ENCODE data around the gene FBRS. TPM values are rescaled to one million over a fixed set of nuclear protein-coding genes. Genes with fewer than 3 reads are reported as not detected.
A peak's percentile ranks its signal among the peaks of the same experiment; 100 is the strongest.

FBRS gene
- total RNA-seq, 2 experiments from 2014 or later: 102 to 142 TPM

DNA sequence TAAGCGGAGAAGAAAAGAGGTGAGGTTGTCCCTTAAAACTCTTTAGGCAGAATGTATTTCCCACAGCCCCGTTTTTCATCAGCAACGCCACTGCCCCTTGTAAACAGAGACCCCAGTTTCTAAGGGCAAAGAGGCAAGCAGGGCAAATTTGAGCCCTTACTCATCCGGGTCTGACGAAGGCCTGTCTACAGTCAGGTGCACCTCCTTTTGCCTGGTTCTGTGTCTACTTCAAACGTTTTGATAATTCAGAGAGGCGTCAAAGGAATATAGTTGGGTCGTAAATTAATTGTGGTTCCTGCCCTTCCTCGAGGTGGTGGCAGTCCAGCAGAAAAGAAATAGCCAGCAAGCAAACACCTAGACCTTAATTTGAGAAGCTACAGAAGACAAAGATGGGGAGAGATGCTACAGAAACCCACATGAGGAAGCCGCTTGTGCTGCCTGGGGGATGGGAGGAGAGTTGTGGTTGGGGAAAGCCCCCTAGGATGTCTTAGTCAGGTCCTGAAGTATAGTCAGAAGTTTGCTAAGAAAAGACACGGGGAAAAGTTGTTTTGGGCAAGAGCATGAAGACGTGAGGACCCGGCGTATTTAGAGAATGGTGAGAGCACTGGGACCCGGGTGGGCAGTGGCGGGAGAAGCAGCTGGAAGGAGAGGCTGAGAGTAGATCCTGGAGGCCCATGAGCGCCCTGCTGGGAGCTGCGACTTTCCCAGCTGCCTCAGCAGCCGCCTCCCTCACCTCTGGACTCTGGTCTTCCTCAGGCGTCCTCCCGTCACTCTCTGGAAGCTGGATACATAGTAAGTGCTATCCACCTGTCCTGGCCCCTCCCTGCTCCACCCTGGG is 2.4 kb downstream of the FBRS start:
- CTCF ChIA-PET: interaction anchor here (0.8 to 4.8 kb wide), 14 partner anchors 11 to 290 kb away, joined by 3 to 69 read pairs (median 4); partner anchors contain the start of genes PHKG2, PRR14 and ZNF771
- no peaks in the 10 kb centered on the region for H3K27me3 Mint-ChIP-seq
- peaks cover 48% of the 10 kb centered on the region for H3K36me3 Mint-ChIP-seq
- peaks cover 53% of the 10 kb centered on the region for H3K4me1 Mint-ChIP-seq
- DNase-seq: peak; percentile 91
- peak overlapping the region; percentile 85 for H3K27ac Mint-ChIP-seq
- no peaks in the 10 kb centered on the region for H3K9me3 Mint-ChIP-seq (ENCODE audit: low read depth)
- ATAC-seq: no peak
- H3K4me3 Mint-ChIP-seq: peak overlapping the region; percentile 83

DNA sequence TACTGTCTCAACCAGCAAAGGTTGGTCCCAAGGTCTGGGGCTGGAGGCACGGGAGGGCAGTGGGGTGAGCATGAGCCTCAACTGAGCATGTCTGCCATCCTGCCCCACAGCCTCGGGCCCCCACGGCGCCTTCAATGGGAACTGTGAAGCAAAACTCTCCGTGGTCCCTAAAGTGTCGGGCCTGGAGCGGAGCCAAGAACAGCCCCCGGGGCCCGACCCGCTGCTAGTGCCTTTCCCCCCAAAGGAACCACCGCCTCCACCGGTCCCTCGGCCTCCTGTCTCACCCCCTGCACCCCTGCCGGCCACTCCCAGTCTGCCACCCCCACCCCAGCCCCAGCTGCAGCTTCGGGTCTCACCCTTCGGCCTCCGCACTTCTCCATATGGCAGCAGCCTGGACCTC is 4.2 kb downstream of the FBRS start:
- ATAC-seq (no peak), DNase-seq (no peak)
- Mint-ChIP-seq H3K36me3 (peaks cover 45% of the 10 kb centered on the region), H3K4me3 (peak overlapping the region; percentile 83), H3K4me1 (peaks cover 39% of the 10 kb centered on the region), H3K27ac (peak overlapping the region; percentile 75), H3K9me3 (ENCODE audit: low read depth) (no peaks in the 10 kb centered on the region), H3K27me3 (no peaks in the 10 kb centered on the region)
- CTCF ChIA-PET: interaction anchor here (1.0 to 4.8 kb wide), 2 partner anchors 31 to 47 kb away, joined by 3 to 69 read pairs; no protein-coding TSS in a partner anchor

DNA sequence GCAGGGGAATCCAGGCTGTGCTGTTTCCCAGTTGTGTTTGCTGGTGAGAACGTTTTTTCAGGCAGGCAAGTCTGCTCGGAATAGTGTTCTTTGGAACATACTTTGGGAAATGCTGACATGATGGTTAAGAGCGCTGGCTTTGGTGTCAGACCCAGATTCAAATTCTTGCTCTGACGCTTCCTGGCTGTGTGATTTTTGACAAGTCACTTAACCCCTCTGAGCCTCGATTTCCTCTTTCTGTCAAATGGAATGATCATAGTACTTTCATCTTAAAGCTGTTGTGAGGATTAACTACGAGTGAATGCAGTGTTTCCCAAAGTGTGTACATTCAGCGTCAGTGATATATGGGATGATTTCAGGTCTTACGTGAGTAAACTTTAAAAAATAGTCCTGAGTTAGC is 4.8 kb downstream of the FBRS start:
- ATAC-seq (no peak), DNase-seq (no peak)
- Mint-ChIP-seq H3K27ac (peak overlapping the region; percentile 50), H3K4me1 (peaks cover 38% of the 10 kb centered on the region), H3K4me3 (no peak overlapping the region), H3K9me3 (ENCODE audit: low read depth) (no peaks in the 10 kb centered on the region), H3K36me3 (peaks cover 49% of the 10 kb centered on the region), H3K27me3 (no peaks in the 10 kb centered on the region)
- CTCF ChIA-PET: interaction anchor here (0.6 to 1.1 kb wide), 2 partner anchors 30 to 254 kb away, joined by 3 read pairs; no protein-coding TSS in a partner anchor

DNA sequence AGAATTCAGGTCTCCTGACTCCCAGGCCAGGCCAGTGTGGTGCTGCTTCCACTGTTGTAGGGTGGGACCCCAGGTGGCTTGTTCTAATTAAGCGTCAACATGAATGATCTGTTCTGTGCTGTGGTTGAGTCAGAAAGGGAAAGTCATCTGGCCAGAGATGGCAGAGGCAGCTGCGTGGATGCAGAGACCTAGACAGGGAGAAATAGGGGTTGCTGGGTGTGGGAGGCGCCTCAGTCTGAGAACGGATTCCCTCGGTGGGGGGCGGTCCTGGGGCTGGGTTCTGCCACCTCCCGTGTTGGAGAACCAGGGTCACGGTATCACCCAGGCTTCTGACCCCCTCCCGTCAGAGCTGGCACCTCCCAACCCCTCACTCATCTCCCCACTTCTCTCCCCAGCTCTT is 5.6 kb downstream of the FBRS start:
- CTCF ChIA-PET: interaction anchor here (0.6 to 1.1 kb wide), 2 partner anchors 30 to 254 kb away, joined by 3 read pairs; no protein-coding TSS in a partner anchor
- ATAC-seq (no peak), DNase-seq (no peak)
- Mint-ChIP-seq H3K4me3 (peak overlapping the region; percentile 1), H3K36me3 (peaks cover 52% of the 10 kb centered on the region), H3K27ac (no peak overlapping the region), H3K4me1 (peaks cover 38% of the 10 kb centered on the region), H3K9me3 (ENCODE audit: low read depth) (no peaks in the 10 kb centered on the region), H3K27me3 (no peaks in the 10 kb centered on the region)

DNA sequence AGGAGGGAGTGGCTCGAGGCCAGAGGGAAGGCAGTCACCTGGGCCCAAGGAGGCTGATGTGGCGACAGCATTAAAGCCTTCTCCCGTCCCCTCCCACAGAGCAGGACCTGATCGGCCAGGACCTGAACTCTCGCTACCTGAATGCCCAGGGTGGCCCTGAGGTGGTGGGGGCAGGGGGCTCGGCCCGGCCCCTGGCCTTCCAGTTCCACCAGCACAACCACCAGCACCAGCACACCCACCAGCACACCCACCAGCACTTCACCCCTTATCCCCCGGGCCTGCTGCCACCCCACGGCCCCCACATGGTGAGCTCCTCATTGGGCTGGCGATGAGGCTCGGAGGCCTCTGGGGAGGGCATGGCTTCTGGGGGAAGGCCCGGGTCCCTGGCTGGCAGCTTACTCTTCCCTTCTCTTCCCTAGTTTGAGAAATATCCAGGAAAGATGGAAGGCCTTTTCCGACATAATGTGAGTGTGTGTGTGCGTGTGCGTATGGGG is 6.4 kb downstream of the FBRS start:
- DNase-seq (no peak), ATAC-seq (no peak)
- Mint-ChIP-seq H3K4me3 (no peak overlapping the region), H3K4me1 (peaks cover 38% of the 10 kb centered on the region), H3K9me3 (ENCODE audit: low read depth) (no peaks in the 10 kb centered on the region), H3K36me3 (peaks cover 51% of the 10 kb centered on the region), H3K27me3 (no peaks in the 10 kb centered on the region), H3K27ac (no peak overlapping the region)
- CTCF ChIA-PET: no interaction called here

DNA sequence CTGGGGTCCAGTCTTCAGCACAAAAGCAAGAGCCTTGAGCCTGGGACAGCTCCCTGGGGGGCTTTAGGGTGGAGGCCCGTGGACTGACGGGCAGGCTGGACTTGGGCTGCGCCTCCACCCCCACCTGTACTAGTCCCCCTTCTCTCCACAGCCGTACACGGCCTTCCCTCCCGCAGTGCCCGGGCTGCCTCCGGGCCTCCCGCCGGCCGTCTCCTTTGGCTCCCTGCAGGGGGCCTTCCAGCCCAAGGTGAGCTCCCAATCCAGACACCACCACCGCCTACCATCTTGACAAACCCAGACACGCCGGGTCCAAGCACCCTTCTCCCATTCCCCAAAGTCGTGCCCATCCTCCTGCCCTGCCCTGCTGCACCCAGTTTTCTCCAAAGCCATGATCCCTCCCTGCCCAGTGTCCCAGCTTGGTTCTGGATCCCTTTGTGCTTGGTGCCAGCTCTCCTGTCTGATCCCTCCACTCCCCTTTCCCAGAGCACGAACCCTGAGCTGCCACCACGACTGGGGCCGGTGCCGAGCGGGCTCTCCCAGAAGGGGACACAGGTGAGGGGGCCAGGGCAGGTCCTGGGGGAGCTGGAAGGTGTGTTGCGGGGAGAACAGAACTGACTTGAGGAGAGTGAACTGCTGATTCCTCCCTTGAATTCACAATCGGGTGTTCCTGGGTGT is 7.1 kb downstream of the FBRS start:
- no peaks in the 10 kb centered on the region for H3K9me3 Mint-ChIP-seq (ENCODE audit: low read depth)
- DNase-seq (no peak), ATAC-seq (no peak)
- no peak overlapping the region for H3K27ac Mint-ChIP-seq
- peaks cover 38% of the 10 kb centered on the region for H3K4me1 Mint-ChIP-seq
- H3K27me3 Mint-ChIP-seq: no peaks in the 10 kb centered on the region
- no peak overlapping the region for H3K4me3 Mint-ChIP-seq
- H3K36me3 Mint-ChIP-seq: peaks cover 51% of the 10 kb centered on the region
- CTCF ChIA-PET: interaction anchor here (1.0 kb wide), 1 partner anchor 32 kb away, joined by 3 read pairs; no protein-coding TSS in a partner anchor

DNA sequence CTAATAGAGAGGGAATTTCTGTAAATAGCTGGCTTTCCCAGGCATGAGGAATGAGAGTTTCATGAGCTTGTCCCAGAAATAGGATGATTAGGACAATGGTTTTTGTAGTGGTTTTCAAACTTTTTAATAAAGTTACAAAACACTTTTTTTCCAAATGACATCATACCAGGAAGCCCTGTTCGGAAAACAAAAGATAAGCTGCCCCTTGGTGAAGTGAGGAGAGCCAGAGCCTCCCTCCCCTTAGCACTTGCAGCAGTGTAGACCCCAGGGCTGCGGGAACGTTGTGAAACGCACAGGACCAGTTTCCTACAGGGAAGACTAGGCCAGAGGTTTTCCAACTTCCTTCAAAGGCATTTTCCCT is 7.6 kb downstream of the FBRS start:
- H3K27ac Mint-ChIP-seq: no peak overlapping the region
- H3K4me1 Mint-ChIP-seq: peaks cover 34% of the 10 kb centered on the region
- DNase-seq (no peak), ATAC-seq (no peak)
- no peak overlapping the region for H3K4me3 Mint-ChIP-seq
- H3K27me3 Mint-ChIP-seq: no peaks in the 10 kb centered on the region
- CTCF ChIA-PET: interaction anchor here (1.0 kb wide), 1 partner anchor 32 kb away, joined by 3 read pairs; no protein-coding TSS in a partner anchor
- H3K36me3 Mint-ChIP-seq: peaks cover 47% of the 10 kb centered on the region
- no peaks in the 10 kb centered on the region for H3K9me3 Mint-ChIP-seq (ENCODE audit: low read depth)

DNA sequence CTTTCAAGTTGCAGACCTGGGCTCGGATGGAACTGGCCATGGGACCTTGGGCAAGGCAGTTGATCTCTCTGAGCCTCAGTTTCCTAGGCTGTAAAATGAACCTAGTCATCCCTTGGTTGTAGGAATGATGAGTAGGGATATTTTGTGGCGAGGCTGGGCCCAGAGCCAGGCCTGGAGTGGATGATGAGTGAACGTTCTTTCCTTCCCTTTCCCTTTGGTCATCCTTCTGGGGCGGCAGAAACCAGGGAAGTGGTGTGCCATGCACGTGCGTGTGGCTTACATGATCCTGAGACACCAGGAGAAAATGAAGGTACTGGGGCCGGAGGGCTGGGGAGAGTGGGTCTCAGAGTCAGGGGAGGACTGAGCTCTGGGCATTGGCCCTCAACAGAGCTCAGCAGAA is 8.4 kb downstream of the FBRS start:
- CTCF ChIA-PET: interaction anchor here (0.7 to 1.0 kb wide), 3 partner anchors 15 to 31 kb away, joined by 3 to 4 read pairs (median 3); no protein-coding TSS in a partner anchor
- peaks cover 43% of the 10 kb centered on the region for H3K36me3 Mint-ChIP-seq

DNA sequence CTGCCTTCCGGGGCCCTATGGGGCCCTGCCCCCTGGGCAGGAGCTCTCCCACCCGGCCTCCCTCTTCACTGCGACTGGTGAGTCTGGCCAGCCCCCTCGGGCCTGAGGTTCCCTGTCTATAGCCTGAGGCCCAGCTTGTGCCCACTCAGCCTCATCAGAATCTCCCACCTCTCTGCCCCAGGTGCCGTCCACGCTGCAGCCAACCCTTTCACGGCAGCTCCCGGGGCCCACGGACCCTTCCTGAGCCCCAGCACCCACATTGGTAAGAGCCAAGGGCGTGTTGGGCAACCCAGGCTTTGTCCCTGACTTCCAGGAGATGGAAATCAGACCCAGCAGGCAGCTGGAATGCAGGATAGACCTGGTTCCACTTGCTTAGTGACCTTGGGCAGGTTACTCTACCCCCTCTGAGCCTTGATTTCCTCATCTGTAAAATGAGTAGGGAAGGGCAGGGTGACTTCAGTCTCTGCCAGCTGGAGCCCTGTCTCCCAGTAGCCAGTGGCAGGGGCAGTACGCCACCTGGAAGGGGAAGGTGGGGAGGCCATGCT is 9.2 kb downstream of the FBRS start:
- no peak overlapping the region for H3K27ac Mint-ChIP-seq
- CTCF ChIA-PET: interaction anchor here (0.7 to 1.0 kb wide), 3 partner anchors 9 to 17 kb away, joined by 3 to 4 read pairs (median 3); partner anchors contain the start of gene FBRS
- H3K9me3 Mint-ChIP-seq (ENCODE audit: low read depth): no peaks in the 10 kb centered on the region
- H3K4me3 Mint-ChIP-seq: no peak overlapping the region
- H3K4me1 Mint-ChIP-seq: peaks cover 19% of the 10 kb centered on the region
- peaks cover 39% of the 10 kb centered on the region for H3K36me3 Mint-ChIP-seq
- DNase-seq (no peak), ATAC-seq (no peak)
- no peaks in the 10 kb centered on the region for H3K27me3 Mint-ChIP-seq

More for the DNA sequence above, 8.4 kb downstream of the FBRS start:
- ATAC-seq: no peak
- Mint-ChIP-seq H3K27ac (no peak overlapping the region), H3K9me3 (ENCODE audit: low read depth) (no peaks in the 10 kb centered on the region), H3K4me3 (no peak overlapping the region), H3K4me1 (peaks cover 26% of the 10 kb centered on the region), H3K27me3 (no peaks in the 10 kb centered on the region)
- no peak for DNase-seq

DNA sequence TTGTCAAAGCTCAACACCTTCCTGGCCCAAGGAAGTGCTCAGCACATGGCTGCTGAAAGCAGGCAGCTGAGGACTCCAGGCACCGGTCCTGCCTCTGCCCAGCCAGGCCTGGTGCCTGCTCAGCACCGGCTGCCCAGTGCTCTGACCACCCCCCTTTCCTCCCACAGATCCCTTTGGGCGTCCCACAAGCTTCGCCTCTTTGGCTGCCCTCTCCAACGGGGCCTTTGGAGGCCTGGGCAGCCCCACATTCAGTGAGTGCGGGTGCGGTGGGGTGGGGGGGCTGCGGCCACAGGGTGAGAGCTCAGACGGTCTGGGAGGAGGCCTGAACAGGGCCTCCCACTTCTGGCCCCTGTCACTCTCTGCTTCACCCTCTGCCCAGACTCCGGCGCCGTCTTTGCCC is 10.2 kb downstream of the FBRS start:
- ATAC-seq (no peak), DNase-seq (no peak)
- H3K4me1 Mint-ChIP-seq: peaks cover 9% of the 10 kb centered on the region
- no peak overlapping the region for H3K4me3 Mint-ChIP-seq
- no peaks in the 10 kb centered on the region for H3K9me3 Mint-ChIP-seq (ENCODE audit: low read depth)
- CTCF ChIA-PET: interaction anchor here (1.0 kb wide), 1 partner anchor 10 kb away, joined by 3 read pairs; the partner anchor contains the start of gene FBRS
- H3K27me3 Mint-ChIP-seq: no peaks in the 10 kb centered on the region
- H3K36me3 Mint-ChIP-seq: peaks cover 31% of the 10 kb centered on the region
- H3K27ac Mint-ChIP-seq: no peak overlapping the region

DNA sequence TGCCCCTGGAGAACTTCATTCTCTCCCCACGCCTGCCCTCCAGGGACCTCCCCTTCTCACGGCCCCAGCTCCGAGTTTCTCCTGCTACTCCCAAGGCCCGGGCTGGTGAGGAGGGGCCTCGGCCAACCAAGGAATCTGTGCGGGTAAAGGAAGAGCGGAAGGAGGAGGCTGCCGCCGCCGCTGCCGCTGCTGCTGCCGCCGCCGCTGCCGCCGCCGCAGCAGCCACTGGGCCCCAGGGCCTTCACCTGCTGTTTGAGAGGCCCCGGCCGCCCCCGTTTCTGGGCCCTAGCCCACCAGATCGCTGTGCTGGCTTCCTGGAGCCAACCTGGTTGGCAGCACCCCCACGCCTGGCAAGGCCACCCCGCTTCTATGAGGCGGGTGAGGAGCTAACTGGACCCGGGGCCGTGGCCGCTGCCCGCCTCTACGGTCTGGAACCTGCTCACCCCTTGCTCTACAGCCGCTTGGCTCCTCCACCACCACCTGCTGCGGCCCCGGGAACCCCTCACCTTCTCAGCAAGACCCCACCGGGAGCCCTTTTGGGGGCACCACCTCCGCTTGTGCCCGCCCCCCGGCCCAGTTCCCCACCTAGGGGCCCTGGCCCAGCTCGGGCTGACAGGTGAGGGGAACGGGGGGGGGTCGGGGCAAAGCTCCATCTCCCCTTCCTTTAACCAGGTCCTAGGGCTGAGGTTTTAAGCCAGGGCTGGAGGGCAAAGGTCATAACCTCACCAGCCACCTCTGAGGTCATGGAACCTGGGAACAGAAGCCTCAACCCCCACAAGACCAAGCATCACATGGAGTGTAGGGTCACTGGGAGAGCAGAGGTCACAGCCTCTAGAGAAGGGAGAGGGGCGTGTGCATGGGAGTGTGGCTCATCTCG is 11.0 kb downstream of the FBRS start:
- H3K9me3 Mint-ChIP-seq (ENCODE audit: low read depth): no peaks in the 10 kb centered on the region
- H3K36me3 Mint-ChIP-seq: peaks cover 26% of the 10 kb centered on the region
- peaks cover 4% of the 10 kb centered on the region for H3K4me1 Mint-ChIP-seq
- ATAC-seq (no peak), DNase-seq (no peak)
- CTCF ChIA-PET: no interaction called here
- H3K27me3 Mint-ChIP-seq: no peaks in the 10 kb centered on the region
- H3K4me3 Mint-ChIP-seq: no peak overlapping the region
- no peak overlapping the region for H3K27ac Mint-ChIP-seq

DNA sequence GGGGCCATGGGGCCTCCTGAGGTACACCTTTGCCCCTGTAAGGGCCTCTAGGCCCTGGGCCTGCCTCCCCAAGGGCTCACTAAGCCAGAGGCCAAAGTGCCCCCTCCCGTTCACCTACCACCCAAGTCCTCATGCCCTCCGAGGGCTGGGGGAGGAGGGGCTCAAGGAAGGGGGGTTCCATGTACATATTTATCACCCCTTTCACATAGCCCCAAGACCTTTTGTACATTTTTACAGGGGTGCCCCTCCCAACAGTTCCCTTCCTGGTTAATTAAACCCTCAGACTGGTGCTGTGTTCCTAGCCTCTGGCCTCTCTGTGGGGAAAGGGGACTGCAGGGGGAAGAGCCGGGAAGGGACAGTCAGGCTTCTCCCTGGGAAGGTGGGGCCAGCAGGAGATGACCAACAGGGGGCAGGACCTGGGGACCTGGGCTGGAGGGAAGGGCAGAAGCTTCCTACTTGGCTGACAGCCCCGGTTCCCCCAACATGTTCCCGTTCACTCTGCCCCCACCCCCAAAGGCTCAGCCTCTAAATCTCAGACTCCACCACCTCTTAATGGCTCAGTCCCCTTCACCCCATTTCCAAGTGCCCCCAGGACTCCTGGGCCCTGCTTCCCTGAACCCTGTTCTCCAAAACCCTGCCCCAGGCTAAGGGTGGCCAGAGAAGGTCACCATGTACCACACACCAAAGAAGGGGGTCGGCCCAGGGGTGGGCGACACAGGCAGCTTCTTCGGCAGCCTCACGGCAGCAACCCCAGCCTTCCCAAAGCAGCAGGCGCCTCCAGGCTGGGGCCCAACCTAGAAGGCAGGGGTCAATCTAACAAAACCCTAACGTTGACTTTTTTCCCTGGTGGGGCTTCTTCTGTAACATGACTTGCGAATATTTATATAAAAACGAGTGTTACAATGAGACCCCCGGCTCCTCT is 11.9 kb downstream of the FBRS start:
- CTCF ChIA-PET: no interaction called here
- no peak for ATAC-seq
- H3K4me1 Mint-ChIP-seq: peaks cover 2% of the 10 kb centered on the region

More for the DNA sequence above, 11.9 kb downstream of the FBRS start:
- Mint-ChIP-seq H3K36me3 (peaks cover 23% of the 10 kb centered on the region), H3K27me3 (no peaks in the 10 kb centered on the region), H3K9me3 (ENCODE audit: low read depth) (no peaks in the 10 kb centered on the region), H3K27ac (no peak overlapping the region), H3K4me3 (no peak overlapping the region)
- no peak for DNase-seq

Measured in activated CD8-positive, alpha-beta memory T cell treated with anti-CD3 and anti-CD28 coated beads, Interleukin-2, amount 10 ng/mL, durations not matched to agents 7 days and 5 days (primary cell).